ENCODE measurements around the gene TRA2B.

The TRA2B gene

GRCh38 chr3:185966655-185967054 lies 28.8 kb upstream of the TRA2B start:
- no peak for DNase-seq (ENCODE audit: extremely low read depth, low read depth)
- H3K4me3 ChIP-seq (replicated peaks; ENCODE audit: low read depth, low read length) = no peak overlapping the region
- TF ChIP-seq, protein P1, sequence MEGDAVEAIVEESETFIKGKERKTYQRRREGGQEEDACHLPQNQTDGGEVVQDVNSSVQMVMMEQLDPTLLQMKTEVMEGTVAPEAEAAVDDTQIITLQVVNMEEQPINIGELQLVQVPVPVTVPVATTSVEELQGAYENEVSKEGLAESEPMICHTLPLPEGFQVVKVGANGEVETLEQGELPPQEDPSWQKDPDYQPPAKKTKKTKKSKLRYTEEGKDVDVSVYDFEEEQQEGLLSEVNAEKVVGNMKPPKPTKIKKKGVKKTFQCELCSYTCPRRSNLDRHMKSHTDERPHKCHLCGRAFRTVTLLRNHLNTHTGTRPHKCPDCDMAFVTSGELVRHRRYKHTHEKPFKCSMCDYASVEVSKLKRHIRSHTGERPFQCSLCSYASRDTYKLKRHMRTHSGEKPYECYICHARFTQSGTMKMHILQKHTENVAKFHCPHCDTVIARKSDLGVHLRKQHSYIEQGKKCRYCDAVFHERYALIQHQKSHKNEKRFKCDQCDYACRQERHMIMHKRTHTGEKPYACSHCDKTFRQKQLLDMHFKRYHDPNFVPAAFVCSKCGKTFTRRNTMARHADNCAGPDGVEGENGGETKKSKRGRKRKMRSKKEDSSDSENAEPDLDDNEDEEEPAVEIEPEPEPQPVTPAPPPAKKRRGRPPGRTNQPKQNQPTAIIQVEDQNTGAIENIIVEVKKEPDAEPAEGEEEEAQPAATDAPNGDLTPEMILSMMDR (IDR thresholded peaks at IDR 0.05; ENCODE audit: low read depth, low read length, missing control alignments) = no peak

- TF ChIP-seq, protein P1 (IDR thresholded peaks at IDR 0.05; ENCODE audit: low read depth, low read length, missing control alignments) = no peak
- DNase-seq (ENCODE audit: extremely low read depth, low read depth) = no peak
- no peak overlapping the region for H3K4me3 ChIP-seq (replicated peaks; ENCODE audit: low read depth, low read length)
Measured at GRCh38 chr3:185965496-185965895, 27.7 kb upstream of the TRA2B start.

DNA sequence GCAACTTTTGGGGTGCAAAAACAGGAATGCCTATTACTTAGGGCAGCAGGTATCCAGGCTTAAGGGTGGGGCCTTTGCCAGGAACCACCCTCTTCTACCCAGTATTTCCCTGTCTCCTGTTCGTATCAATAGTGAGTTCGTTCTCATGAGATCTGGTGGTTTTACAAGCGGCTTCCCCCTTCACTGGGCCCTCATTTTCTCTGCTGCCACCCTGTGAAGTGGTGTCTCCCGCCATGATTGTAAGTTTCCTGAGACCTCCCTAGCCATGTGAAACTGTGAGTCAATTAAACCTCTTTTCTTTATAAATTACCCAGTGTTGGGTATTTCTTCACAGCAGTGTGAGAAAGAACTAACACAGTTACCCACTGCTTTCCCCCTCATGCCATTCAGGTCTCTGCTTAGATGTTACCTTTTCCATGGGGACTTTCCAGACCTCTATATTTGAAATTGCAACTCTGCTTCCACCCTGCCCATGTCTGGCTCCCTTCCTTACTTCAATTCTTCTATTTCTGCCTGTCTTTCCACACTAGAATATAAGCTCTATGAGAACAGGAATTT lies 23.9 kb upstream of the TRA2B start:
- DNase-seq (ENCODE audit: extremely low read depth, low read depth) = no peak
- TF ChIP-seq, protein P1 (IDR thresholded peaks at IDR 0.05; ENCODE audit: low read depth, low read length, missing control alignments) = no peak
- H3K4me3 ChIP-seq (replicated peaks; ENCODE audit: low read depth, low read length) = no peak overlapping the region

GRCh38 chr3:185960522-185961288 lies 22.9 kb upstream of the TRA2B start:
- H3K4me3 ChIP-seq (replicated peaks; ENCODE audit: low read depth, low read length) = no peak overlapping the region
- no peak for DNase-seq (ENCODE audit: extremely low read depth, low read depth)
- TF ChIP-seq, protein P1 (IDR thresholded peaks at IDR 0.05; ENCODE audit: low read depth, low read length, missing control alignments) = no peak

DNA sequence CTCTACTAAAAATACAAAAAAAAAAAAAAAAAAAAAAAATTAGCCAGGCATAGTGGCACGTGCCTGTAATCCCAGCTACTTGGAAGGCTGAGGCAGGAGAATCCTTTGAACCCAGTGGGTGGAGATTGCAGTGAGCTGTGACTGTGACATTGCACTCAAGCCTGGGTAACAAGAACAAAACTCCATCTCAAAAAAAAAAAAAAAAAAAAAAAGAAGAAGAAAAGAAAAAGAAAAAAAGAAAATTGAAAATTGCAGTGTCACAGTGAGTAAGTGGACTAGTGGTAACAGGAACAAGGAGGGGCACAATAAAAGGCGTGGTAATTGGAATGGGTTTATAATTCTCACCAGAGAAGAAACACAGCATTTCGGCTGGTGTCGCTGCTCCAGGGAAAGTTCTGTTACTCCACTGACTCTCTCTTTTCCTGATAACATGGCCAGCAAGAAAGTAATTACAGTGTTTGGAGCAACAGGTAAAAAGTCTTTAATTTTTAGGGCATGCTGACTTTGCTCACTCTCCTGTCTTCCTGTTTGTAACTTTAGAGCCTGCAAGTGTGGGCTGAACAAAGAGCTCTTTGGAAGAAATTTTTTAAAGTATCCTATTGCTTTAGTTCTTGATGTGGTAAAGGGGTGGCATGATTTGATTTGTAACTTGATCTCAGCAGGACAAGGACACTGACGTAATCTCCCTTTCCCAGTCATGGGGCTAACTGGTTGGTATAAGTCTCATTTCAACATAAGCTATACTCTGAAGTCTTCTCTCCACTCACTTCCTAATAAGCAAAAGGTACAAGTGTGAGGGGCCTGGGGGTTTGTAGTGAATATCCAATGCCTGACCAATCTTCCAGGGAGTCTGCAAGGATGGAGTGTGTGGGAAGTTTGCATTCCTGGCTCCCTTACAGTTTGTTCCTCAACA lies 22.1 kb upstream of the TRA2B start:
- TF ChIP-seq, protein P1 (IDR thresholded peaks at IDR 0.05; ENCODE audit: low read depth, low read length, missing control alignments) = no peak
- peak; percentile 67 for DNase-seq (ENCODE audit: extremely low read depth, low read depth)
- peak overlapping the region; percentile 16 for H3K4me3 ChIP-seq (replicated peaks; ENCODE audit: low read depth, low read length)

DNA sequence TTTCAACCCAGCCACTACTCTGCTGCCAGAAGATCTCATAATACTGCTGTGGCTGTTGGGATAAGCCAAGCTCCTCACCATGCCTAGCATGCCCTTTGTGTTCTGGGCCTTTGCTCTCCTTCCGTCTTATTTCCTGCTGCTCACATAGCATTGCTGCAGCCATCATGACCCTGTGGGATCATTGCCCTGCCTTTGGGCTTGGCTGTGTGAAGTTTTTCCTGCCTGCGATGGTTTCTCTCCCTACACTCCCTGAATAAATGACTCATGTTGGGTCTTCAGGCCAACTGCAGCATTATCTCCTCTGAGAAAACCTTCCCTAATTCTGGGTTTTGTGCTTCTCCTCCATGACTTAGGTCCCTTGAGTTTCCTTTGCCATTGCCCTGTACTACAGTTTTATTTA lies 20.8 kb upstream of the TRA2B start:
- no peak overlapping the region for H3K4me3 ChIP-seq (replicated peaks; ENCODE audit: low read depth, low read length)
- TF ChIP-seq, protein P1 (IDR thresholded peaks at IDR 0.05; ENCODE audit: low read depth, low read length, missing control alignments) = no peak
- no peak for DNase-seq (ENCODE audit: extremely low read depth, low read depth)

Data from HFF-Myc (cell line).